ENCODE measurements around the gene ZNF837.

GRCh38 chr19:58407658-58408151 lies 26.9 kb upstream of the ZNF837 start:
- TF ChIP-seq CTCF (conservative IDR thresholded peaks at IDR 0.05) (no peak), EZH2 (IDR thresholded peaks at IDR 0.05; ENCODE audit: low read depth) (no peak)

All from PC-9 (cell line).